ENCODE measurements around the gene CRHR2.

- TF ChIP-seq TBP (CRISPR knock-in tag; IDR thresholded peaks at IDR 0.05) (no peak), REST (IDR thresholded peaks at IDR 0.05; ENCODE audit: borderline replicate concordance in 1 of 2, low read depth in 1 of 2, low read length in 2 of 2) (no peak), NR3C1 (CRISPR knock-in tag; IDR thresholded peaks at IDR 0.05) (no peak), ZBTB8A (CRISPR knock-in tag; IDR thresholded peaks at IDR 0.05; ENCODE audit: borderline replicate concordance, low read depth) (no peak), POLR2A (IDR thresholded peaks at IDR 0.05; ENCODE audit: insufficient read depth in 1 of 2, low read depth in 2 of 2, low read length in 2 of 2) (no peak)
- TF ChIP-seq, protein P1, sequence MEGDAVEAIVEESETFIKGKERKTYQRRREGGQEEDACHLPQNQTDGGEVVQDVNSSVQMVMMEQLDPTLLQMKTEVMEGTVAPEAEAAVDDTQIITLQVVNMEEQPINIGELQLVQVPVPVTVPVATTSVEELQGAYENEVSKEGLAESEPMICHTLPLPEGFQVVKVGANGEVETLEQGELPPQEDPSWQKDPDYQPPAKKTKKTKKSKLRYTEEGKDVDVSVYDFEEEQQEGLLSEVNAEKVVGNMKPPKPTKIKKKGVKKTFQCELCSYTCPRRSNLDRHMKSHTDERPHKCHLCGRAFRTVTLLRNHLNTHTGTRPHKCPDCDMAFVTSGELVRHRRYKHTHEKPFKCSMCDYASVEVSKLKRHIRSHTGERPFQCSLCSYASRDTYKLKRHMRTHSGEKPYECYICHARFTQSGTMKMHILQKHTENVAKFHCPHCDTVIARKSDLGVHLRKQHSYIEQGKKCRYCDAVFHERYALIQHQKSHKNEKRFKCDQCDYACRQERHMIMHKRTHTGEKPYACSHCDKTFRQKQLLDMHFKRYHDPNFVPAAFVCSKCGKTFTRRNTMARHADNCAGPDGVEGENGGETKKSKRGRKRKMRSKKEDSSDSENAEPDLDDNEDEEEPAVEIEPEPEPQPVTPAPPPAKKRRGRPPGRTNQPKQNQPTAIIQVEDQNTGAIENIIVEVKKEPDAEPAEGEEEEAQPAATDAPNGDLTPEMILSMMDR (CRISPR knock-in tag; IDR thresholded peaks at IDR 0.05), result no peak
- TF ChIP-seq, protein P2, sequence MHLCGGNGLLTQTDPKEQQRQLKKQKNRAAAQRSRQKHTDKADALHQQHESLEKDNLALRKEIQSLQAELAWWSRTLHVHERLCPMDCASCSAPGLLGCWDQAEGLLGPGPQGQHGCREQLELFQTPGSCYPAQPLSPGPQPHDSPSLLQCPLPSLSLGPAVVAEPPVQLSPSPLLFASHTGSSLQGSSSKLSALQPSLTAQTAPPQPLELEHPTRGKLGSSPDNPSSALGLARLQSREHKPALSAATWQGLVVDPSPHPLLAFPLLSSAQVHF (CRISPR knock-in tag; IDR thresholded peaks at IDR 0.05), result no peak
These were observed 26.7 kb upstream of the CRHR2 start for GRCh38 chr7:30708983-30709382.
